ENCODE results near the gene CHIT1. TPM values are rescaled to one million over a fixed set of nuclear protein-coding genes. Genes with fewer than 3 reads are reported as not detected.

The CHIT1 gene
- polyA plus RNA-seq, 1 of the 3 experiments (the other 2 are of a cell fraction) = not detected

GRCh38 chr1:203185585-203185984 lies 43.9 kb downstream of the CHIT1 start:
- WGBS (ENCODE audit: low lambda C conversion rate) = 75% methylated on average over 4 of the region's 4 CpGs
- Histone ChIP-seq H3F3A (replicated peaks; ENCODE audit: insufficient read depth) (no peaks in the 10 kb centered on the region), H3K9me2 (no peaks in the 10 kb centered on the region), H3K79me2 (ENCODE audit: insufficient read depth) (no peaks in the 10 kb centered on the region), H2AFZ (ENCODE audit: low read depth) (no peak overlapping the region), H3K9ac (no peak overlapping the region), H3K27me3 (ENCODE audit: insufficient read depth) (no peaks in the 10 kb centered on the region), H3K4me2 (no peak overlapping the region), H3K4me3 (ENCODE audit: low read depth in 2 of 2, low read length in 1 of 2) (no peak overlapping the region), H3K9me3 (no peaks in the 10 kb centered on the region), H3K4me1 (ENCODE audit: control insufficient read depth in 1 of 2, insufficient read depth in 2 of 2, low read depth in 1 of 2, low read length in 1 of 2) (peaks cover 0 to 23% of the 10 kb centered on the region in 2 experiments; a peak in 1 of 4 replicates), H3K27ac (ENCODE audit: low read depth in 2 of 2, low read length in 1 of 2) (no peak overlapping the region), H4K20me1 (ENCODE audit: insufficient read depth) (no peaks in the 10 kb centered on the region), H3K36me3 (replicated peaks in 1 of 2; ENCODE audit: control insufficient read depth in 1 of 2, insufficient read depth in 2 of 2, low read length in 1 of 2) (no peaks in the 10 kb centered on the region)
- TF ChIP-seq IRF3 (IDR thresholded peaks at IDR 0.05; ENCODE audit: low read depth, low read length) (no peak), SIN3A (IDR thresholded peaks at IDR 0.05; ENCODE audit: borderline replicate concordance, low read depth, low read length) (no peak), NFIC (IDR thresholded peaks at IDR 0.05; ENCODE audit: borderline replicate concordance) (no peak), RFX5 (IDR thresholded peaks at IDR 0.05; ENCODE audit: low read length) (no peak), TCF12 (IDR thresholded peaks at IDR 0.05) (no peak)
- no peak for DNase-seq
- POLR2A ChIA-PET = no interaction called here
- CTCF ChIA-PET = interaction anchor here (1.2 to 1.7 kb wide), 5 partner anchors 9 to 82 kb away, joined by 3 to 9 read pairs (median 4); no protein-coding TSS in a partner anchor

GRCh38 chr1:203185061-203185461 lies 44.4 kb downstream of the CHIT1 start:
- H3K79me2 ChIP-seq (ENCODE audit: insufficient read depth) = no peaks in the 10 kb centered on the region
- ChIA-PET CTCF (interaction anchor here (1.2 to 1.7 kb wide), 5 partner anchors 8 to 82 kb away, joined by 3 to 9 read pairs (median 4); no protein-coding TSS in a partner anchor), POLR2A (no interaction called here)
- no peaks in the 10 kb centered on the region for H3K9me3 ChIP-seq
- H3K36me3 ChIP-seq (replicated peaks in 1 of 2; ENCODE audit: control insufficient read depth in 1 of 2, insufficient read depth in 2 of 2, low read length in 1 of 2) = no peaks in the 10 kb centered on the region
- no peak overlapping the region for H3K4me3 ChIP-seq (ENCODE audit: low read depth in 2 of 2, low read length in 1 of 2)
- H3K27me3 ChIP-seq (ENCODE audit: insufficient read depth) = no peaks in the 10 kb centered on the region
- no peak for DNase-seq
- TF ChIP-seq ZBTB33 (IDR thresholded peaks at IDR 0.05; ENCODE audit: borderline replicate concordance, low read depth) (no peak), USF1 (IDR thresholded peaks at IDR 0.05; ENCODE audit: borderline replicate concordance, low read depth) (no peak), USF2 (IDR thresholded peaks at IDR 0.05; ENCODE audit: borderline replicate concordance, low read depth, low read length) (no peak), RCOR1 (IDR thresholded peaks at IDR 0.05; ENCODE audit: low read length) (no peak), FOXJ3 (CRISPR knock-in tag; IDR thresholded peaks at IDR 0.05) (no peak), NRF1 (IDR thresholded peaks at IDR 0.05; ENCODE audit: low read depth, low read length) (no peak), PBX3 (IDR thresholded peaks at IDR 0.05) (no peak), TEAD4 (IDR thresholded peaks at IDR 0.05; ENCODE audit: borderline replicate concordance, insufficient read depth) (no peak), RAD21 (IDR thresholded peaks at IDR 0.05; ENCODE audit: low read length) (no peak), RFX5 (IDR thresholded peaks at IDR 0.05; ENCODE audit: low read length) (no peak), ELF1 (IDR thresholded peaks at IDR 0.05) (no peak), POLR2AphosphoS5 (IDR thresholded peaks at IDR 0.05; ENCODE audit: low read depth, low read length) (no peak), SMC3 (IDR thresholded peaks at IDR 0.05; ENCODE audit: low read depth, low read length) (no peak), SIN3A (IDR thresholded peaks at IDR 0.05; ENCODE audit: borderline replicate concordance, low read depth, low read length) (no peak), GATA2 (CRISPR knock-in tag; IDR thresholded peaks at IDR 0.05) (no peak), MEF2A (IDR thresholded peaks at IDR 0.05; ENCODE audit: borderline replicate concordance, low read depth) (no peak), RXRA (IDR thresholded peaks at IDR 0.05; ENCODE audit: borderline replicate concordance, low read depth) (no peak)
- 90% methylated on average over 10 of the region's 10 CpGs for WGBS (ENCODE audit: low lambda C conversion rate)
- H3F3A ChIP-seq (replicated peaks; ENCODE audit: insufficient read depth) = no peaks in the 10 kb centered on the region
- H3K4me1 ChIP-seq (ENCODE audit: control insufficient read depth in 1 of 2, insufficient read depth in 2 of 2, low read depth in 1 of 2, low read length in 1 of 2) = peaks cover 0 to 23% of the 10 kb centered on the region in 2 experiments; a peak in 1 of 4 replicates
- H3K9ac ChIP-seq = no peak overlapping the region
- no peaks in the 10 kb centered on the region for H4K20me1 ChIP-seq (ENCODE audit: insufficient read depth)
- H3K9me2 ChIP-seq = no peaks in the 10 kb centered on the region
- H2AFZ ChIP-seq (ENCODE audit: low read depth) = no peak overlapping the region
- H3K27ac ChIP-seq (ENCODE audit: low read depth in 2 of 2, low read length in 1 of 2) = no peak overlapping the region
- no peak overlapping the region for H3K4me2 ChIP-seq
